Measurements from ENCODE around the gene PPWD1. TPM values are rescaled to one million over a fixed set of nuclear protein-coding genes. Genes with fewer than 3 reads are reported as not detected.

The PPWD1 gene
- 40.9 and 41.9 TPM in 2 replicates for total RNA-seq
- polyA plus RNA-seq, result 3.3 and 4.9 TPM in 2 replicates
- polyA plus RNA-seq (2011; cell fraction: cytosol; rRNA removed), result 6.5 and 6.8 TPM in 2 replicates
- 49.9 and 67.6 TPM in 2 replicates for polyA plus RNA-seq (2011; cell fraction: nucleus; rRNA removed)
- polyA plus RNA-seq (2012), result 29.2 and 39.2 TPM in 2 replicates
- polyA minus RNA-seq, result 13.6 and 13.9 TPM in 2 replicates
- 11.5 TPM for polyA minus RNA-seq (2011; cell fraction: cytosol; rRNA and poly(A)+ RNA removed)
- 47.8 and 82.3 TPM in 2 replicates for polyA minus RNA-seq (2011; cell fraction: nucleus; rRNA and poly(A)+ RNA removed)
- percentile 89 among the genes with signal in this experiment for Bru-seq, nascent RNA
- BruChase-seq, experiment 1, labeled RNA remaining after a 6-hour chase, result percentile 86 among the genes with signal in this experiment
- BruChase-seq, experiment 2, labeled RNA remaining after a 2-hour chase, result percentile 96 among the genes with signal in this experiment
- long read RNA-seq, transcript PPWD1-201 (11 exons, 2,166 nt), result major isoform, 79 of 94 reads
- long read RNA-seq, partial matches to known transcripts, result 5 of 94 reads
- long read RNA-seq, other reads (novel, unspliced or antisense), result 8 of 94 reads

- dilution Hi-C loops (cut with MboI; ENCODE audit: extremely low pct_ligation_motif_present, low sequenced_read_pairs), result no loop called here
- H3K27ac ChIP-seq (ENCODE audit: insufficient read depth, low read depth, low read length), result peak within 1 kb of the TSS; percentile 71
- H3K9me1 ChIP-seq (replicated peaks; ENCODE audit: control insufficient read depth, extremely low read depth, insufficient read depth, low read length), result no peaks in the 10 kb centered on the region
- peaks cover 25% of the 10 kb centered on the region for H3K4me1 ChIP-seq (ENCODE audit: control insufficient read depth, extremely low read depth, insufficient read depth, low read length)
- H3K27me3 ChIP-seq (ENCODE audit: control insufficient read depth in 2 of 2, insufficient read depth in 2 of 2, low read length in 2 of 2), result no peaks in the 10 kb centered on the region
- peak within 1 kb of the TSS; percentile 96 for H3K4me2 ChIP-seq (ENCODE audit: insufficient read depth, low read length)
- H3K36me3 ChIP-seq (ENCODE audit: control insufficient read depth in 2 of 2, extremely low read depth in 1 of 2, insufficient read depth in 2 of 2, low read length in 2 of 2), result no peaks in the 10 kb centered on the region
- TSS peak; percentile 72 for BruUV-seq (replicated peaks)
- CTCF ChIA-PET, result interaction anchor here (0.5 to 3.2 kb wide), 7 partner anchors 10 to 752 kb away, joined by 3 to 16 read pairs (median 4); no protein-coding TSS in a partner anchor
- FAIRE-seq (peak; percentile 89), DNase-seq (ENCODE audit: low read depth, low spot score) (peak; percentile 98)
- peak; percentile 74 for TF ChIP-seq POLR2AphosphoS5 (IDR thresholded peaks at IDR 0.05; ENCODE audit: insufficient read depth, low read depth, low read length)
- TF ChIP-seq FOS (IDR thresholded peaks at IDR 0.05; ENCODE audit: borderline replicate concordance, insufficient read depth, low read length), result no peak
- H3K9me3 ChIP-seq (replicated peaks; ENCODE audit: control insufficient read depth, insufficient read depth, low read length), result no peaks in the 10 kb centered on the region
- peak within 1 kb of the TSS; percentile 88 for H3K9ac ChIP-seq (replicated peaks; ENCODE audit: extremely low read depth, insufficient read depth, low read length)
- H3K79me2 ChIP-seq (ENCODE audit: control insufficient read depth, insufficient read depth, low read length), result peaks cover 62% of the 10 kb centered on the region
- H2AFZ ChIP-seq (ENCODE audit: low read depth, low read length), result peak within 1 kb of the TSS; percentile 90
- peak within 1 kb of the TSS; percentile 49 to 85 (median 72) for H3K4me3 ChIP-seq (replicated peaks in 1 of 3; ENCODE audit: insufficient read depth in 1 of 3, low read depth in 1 of 3, low read length in 3 of 3)
- intact Hi-C loops (cut with micrococcal nuclease), result loop anchor here (1.0 kb wide), 1 partner anchor 928 kb away; no protein-coding TSS in a partner anchor
- POLR2A ChIA-PET, result no interaction called here
- H4K20me1 ChIP-seq (replicated peaks; ENCODE audit: control insufficient read depth, extremely low read depth, insufficient read depth, low read length), result no peaks in the 10 kb centered on the region
Measured at GRCh38 chr5:65562731-65563701, at the start of gene PPWD1, which contains the start of gene CENPK. TSS of gene PPWD1 (plus strand) at chr5:65563296. CDS start at chr5:65563311, 15 bp downstream. TSS of gene CENPK (minus strand) at chr5:65563168. CDS start at chr5:65554907, 8,261 bp downstream.

GRCh38 chr5:65525726-65526125, 37.4 kb upstream of the PPWD1 start:
- TF ChIP-seq GATA2 (IDR thresholded peaks at IDR 0.05; ENCODE audit: insufficient read depth, insufficient read length, low read depth, low read length) (no peak), CTCF (IDR thresholded peaks at IDR 0.05; ENCODE audit: extremely low read depth in 1 of 2, insufficient read depth in 1 of 2, low read depth in 1 of 2, low read length in 2 of 2) (no peak), EZH2 (IDR thresholded peaks at IDR 0.05; ENCODE audit: borderline replicate concordance, low read depth, low read length, severe bottlenecking) (no peak), POLR2A (IDR thresholded peaks at IDR 0.05; ENCODE audit: low read depth, low read length) (no peak), MAX (IDR thresholded peaks at IDR 0.05; ENCODE audit: insufficient read depth, insufficient read length) (no peak), POLR2AphosphoS5 (IDR thresholded peaks at IDR 0.05; ENCODE audit: insufficient read depth, low read depth, low read length) (no peak), JUN (IDR thresholded peaks at IDR 0.05; ENCODE audit: borderline replicate concordance, insufficient read depth, insufficient read length, low read depth) (no peak), FOS (IDR thresholded peaks at IDR 0.05; ENCODE audit: borderline replicate concordance, insufficient read depth, low read length) (no peak), MYC (IDR thresholded peaks at IDR 0.05; ENCODE audit: low read depth, low read length) (no peak)
- intact Hi-C loops (cut with micrococcal nuclease), result no loop called here
- H3K4me2 ChIP-seq (ENCODE audit: insufficient read depth, low read length), result no peak overlapping the region
- H3K9me1 ChIP-seq (replicated peaks; ENCODE audit: control insufficient read depth, extremely low read depth, insufficient read depth, low read length), result no peaks in the 10 kb centered on the region
- H2AFZ ChIP-seq (ENCODE audit: low read depth, low read length), result no peak overlapping the region
- H3K27me3 ChIP-seq (ENCODE audit: control insufficient read depth in 2 of 2, insufficient read depth in 2 of 2, low read length in 2 of 2), result no peaks in the 10 kb centered on the region
- no peak overlapping the region for H3K9ac ChIP-seq (replicated peaks; ENCODE audit: extremely low read depth, insufficient read depth, low read length)
- H3K9me3 ChIP-seq (replicated peaks; ENCODE audit: control insufficient read depth, insufficient read depth, low read length), result no peaks in the 10 kb centered on the region
- H3K27ac ChIP-seq (ENCODE audit: insufficient read depth, low read depth, low read length), result no peak overlapping the region
- no peaks in the 10 kb centered on the region for H3K79me2 ChIP-seq (ENCODE audit: control insufficient read depth, insufficient read depth, low read length)
- H3K4me3 ChIP-seq (replicated peaks in 1 of 3; ENCODE audit: insufficient read depth in 1 of 3, low read depth in 1 of 3, low read length in 3 of 3), result no peak overlapping the region
- BruUV-seq (replicated peaks), result no TSS peak
- POLR2A ChIA-PET, result no interaction called here
- FAIRE-seq (no peak), DNase-seq (ENCODE audit: low read depth, low spot score) (no peak)
- CTCF ChIA-PET, result no interaction called here
- no peaks in the 10 kb centered on the region for H3K4me1 ChIP-seq (ENCODE audit: control insufficient read depth, extremely low read depth, insufficient read depth, low read length)
- dilution Hi-C loops (cut with MboI; ENCODE audit: extremely low pct_ligation_motif_present, low sequenced_read_pairs), result no loop called here
- peaks cover 0 to 6% of the 10 kb centered on the region in 2 experiments for H3K36me3 ChIP-seq (ENCODE audit: control insufficient read depth in 2 of 2, extremely low read depth in 1 of 2, insufficient read depth in 2 of 2, low read length in 2 of 2)
- no peaks in the 10 kb centered on the region for H4K20me1 ChIP-seq (replicated peaks; ENCODE audit: control insufficient read depth, extremely low read depth, insufficient read depth, low read length)
